NOMO-1 (cell line): ENCODE measurements around the gene PAPPA2.
"Not testable (repeated sequence)": the region's sequence is repeated elsewhere in the genome, so short reads cannot be mapped to it uniquely, and the experiment has no call there.

Source experiments
- DNase-seq, 2 experiments: peaks; one replicate each; lab custom pipeline; 2025; ENCODE audit not compliant: unreplicated experiment in 2 of 2; lab: John Stamatoyannopoulos, UW

Gene PAPPA2, protein sequence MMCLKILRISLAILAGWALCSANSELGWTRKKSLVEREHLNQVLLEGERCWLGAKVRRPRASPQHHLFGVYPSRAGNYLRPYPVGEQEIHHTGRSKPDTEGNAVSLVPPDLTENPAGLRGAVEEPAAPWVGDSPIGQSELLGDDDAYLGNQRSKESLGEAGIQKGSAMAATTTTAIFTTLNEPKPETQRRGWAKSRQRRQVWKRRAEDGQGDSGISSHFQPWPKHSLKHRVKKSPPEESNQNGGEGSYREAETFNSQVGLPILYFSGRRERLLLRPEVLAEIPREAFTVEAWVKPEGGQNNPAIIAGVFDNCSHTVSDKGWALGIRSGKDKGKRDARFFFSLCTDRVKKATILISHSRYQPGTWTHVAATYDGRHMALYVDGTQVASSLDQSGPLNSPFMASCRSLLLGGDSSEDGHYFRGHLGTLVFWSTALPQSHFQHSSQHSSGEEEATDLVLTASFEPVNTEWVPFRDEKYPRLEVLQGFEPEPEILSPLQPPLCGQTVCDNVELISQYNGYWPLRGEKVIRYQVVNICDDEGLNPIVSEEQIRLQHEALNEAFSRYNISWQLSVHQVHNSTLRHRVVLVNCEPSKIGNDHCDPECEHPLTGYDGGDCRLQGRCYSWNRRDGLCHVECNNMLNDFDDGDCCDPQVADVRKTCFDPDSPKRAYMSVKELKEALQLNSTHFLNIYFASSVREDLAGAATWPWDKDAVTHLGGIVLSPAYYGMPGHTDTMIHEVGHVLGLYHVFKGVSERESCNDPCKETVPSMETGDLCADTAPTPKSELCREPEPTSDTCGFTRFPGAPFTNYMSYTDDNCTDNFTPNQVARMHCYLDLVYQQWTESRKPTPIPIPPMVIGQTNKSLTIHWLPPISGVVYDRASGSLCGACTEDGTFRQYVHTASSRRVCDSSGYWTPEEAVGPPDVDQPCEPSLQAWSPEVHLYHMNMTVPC (N-terminal part only)

DNA sequence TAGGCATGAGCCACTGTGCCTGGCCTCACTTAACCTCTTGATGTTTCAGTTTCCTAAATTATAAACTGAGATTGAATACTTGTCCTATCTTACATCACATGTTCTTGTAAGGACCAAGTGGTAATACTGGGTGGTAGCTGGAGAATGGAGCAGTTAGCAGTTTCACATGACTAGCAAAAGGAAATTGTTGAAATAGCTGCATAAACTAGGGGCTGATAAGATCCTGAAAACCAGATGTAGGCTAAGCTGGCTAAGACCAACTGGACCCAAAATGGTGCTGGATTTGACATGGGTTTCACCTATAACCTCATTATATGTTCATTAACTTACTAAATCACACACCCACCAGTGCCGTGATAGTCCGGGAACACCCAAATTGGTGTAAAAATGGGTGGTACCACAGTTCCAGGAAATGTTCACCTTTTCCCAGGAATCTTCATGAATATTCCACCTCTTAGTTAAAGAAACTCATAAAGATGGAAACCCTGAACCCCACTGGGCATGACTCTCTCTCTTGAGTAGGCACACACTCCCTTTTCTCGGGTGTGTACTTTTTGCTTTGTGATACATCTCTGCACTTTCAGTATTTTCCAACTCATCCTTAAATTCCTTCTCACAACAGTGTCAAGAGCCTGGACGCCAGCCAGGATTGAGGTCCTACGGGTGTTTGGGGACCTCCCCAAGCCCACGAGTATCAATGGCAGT lies at the start of gene PAPPA2:
TSS of gene PAPPA2 (plus strand) at position 502 of the 705 bp plus-strand sequence. CDS start 93,148 bp downstream, outside the sequence.
- DNase-seq = no peak

- no peak for DNase-seq
Measured at GRCh38 chr1:176416777-176417176, 46.2 kb upstream of the PAPPA2 start.

GRCh38 chr1:176419608-176420007 lies 43.4 kb upstream of the PAPPA2 start:
- DNase-seq = not testable (repeated sequence)

DNA sequence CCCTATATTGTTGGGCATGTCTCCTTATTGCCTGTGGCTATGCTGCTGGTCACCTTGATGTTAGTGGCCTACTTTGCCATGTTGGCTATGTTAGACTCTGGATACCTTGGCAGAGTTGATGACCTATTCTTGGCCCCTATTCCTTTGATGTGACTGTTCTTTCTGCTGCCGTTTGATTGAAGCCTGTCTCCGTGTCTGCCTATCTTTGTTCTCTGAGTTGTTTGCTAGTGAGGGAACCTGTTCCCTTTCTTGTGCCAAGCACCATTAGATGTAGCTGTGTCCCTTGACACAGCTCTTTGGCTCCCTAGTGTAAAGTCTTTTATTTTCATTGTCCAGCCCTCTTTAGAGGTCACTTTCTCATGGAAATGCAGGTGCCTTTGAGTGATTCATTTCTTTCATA lies 28.7 kb upstream of the PAPPA2 start:
- no peak for DNase-seq

DNA sequence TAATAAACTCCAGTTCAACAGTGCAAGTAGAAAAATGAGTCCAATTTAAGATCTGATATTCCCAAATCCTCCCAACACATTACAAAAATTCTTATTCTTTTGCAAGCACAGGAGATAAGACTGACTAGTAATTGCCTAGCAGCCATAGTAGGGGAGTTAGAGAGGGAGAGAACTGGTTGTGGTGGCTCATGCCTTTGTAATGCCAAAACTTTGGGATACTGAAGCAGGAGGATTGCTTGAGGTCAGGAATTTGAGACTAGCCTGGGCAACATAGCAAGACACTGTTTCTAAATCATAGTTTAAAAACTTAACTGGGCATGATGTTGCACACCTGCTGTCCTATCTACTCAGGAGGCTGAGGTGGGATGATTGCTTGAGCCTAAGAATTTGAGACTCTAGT lies 26.7 kb upstream of the PAPPA2 start:
- DNase-seq = no peak

DNA sequence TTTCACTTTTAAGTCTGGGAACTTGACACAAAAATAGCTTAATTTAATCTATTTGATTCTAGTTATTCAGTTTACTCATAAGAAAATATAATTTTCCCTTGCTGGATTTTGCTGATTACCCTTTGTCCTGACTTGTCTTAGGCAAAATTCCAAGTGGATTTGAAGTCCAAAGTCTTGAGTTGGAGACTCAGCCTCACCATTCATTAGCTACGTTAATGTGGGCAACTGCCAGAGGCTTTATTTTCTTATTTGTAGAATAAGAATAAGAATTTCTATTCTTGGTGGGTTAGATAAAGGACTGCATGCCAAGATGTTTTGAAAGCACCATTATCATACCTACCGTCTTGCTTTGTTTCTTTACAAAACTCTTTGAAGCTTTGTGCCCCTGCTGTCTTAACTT lies 22.8 kb upstream of the PAPPA2 start:
- DNase-seq = no peak

DNA sequence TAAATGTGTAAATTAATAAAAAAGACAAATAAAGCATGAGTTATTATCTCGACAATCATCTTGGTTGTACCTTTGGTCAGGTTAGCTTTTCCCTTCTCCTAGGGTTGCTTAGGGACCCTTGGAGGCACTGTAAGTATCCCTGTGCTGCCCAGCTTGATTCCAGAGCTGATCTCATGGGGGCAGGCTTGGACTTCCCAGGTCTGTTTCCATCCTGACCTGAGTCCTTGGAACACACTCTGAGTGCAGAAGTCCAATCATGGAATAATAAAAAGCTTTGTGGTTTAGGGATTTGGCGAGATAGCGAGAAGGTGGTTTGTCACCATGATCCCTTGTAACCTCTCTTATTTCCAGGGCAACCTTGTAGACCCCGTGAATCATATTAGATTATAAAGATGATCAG lies 18.7 kb upstream of the PAPPA2 start:
- DNase-seq = no peak

DNA sequence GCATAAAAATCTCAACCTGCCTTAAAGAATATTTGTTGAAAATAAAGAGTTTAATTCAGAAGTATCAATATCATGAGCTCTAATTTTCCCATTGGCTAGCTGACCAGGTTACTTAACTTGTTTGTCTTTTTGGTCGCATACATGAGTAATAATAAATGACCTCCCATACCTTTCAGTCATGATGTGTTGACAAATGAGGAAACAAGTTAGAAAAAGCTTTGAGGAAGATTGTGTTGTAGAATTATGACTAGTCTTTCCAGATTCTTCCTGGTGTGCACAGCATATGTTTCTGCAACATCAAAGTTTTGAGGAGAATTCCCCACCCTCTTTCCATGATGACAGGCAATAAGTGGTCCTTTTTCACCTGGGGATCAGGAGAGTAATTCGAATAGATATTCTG lies 17.6 kb upstream of the PAPPA2 start:
- DNase-seq = no peak

GRCh38 chr1:176448340-176448739 lies 14.6 kb upstream of the PAPPA2 start:
- DNase-seq = no peak

DNA sequence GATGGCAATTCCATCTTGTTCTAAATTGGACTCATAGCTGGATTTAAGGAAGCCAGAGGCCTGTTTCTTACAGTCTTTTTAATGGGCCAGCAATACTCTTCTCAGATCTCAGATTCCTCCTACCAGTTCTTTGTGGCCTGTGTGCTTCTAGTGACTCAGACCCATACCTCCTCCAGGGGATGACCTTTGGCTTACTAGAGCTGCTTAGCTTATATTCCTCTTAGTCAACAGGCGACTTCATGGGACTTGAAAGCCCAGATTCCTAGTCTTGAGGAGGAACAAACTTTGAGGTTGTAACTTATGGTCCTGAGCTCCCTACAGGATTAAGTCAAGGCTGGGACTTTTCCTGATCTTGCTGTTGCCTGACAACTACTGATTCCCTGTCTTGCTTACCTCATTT lies 12.4 kb upstream of the PAPPA2 start:
- no peak for DNase-seq

DNA sequence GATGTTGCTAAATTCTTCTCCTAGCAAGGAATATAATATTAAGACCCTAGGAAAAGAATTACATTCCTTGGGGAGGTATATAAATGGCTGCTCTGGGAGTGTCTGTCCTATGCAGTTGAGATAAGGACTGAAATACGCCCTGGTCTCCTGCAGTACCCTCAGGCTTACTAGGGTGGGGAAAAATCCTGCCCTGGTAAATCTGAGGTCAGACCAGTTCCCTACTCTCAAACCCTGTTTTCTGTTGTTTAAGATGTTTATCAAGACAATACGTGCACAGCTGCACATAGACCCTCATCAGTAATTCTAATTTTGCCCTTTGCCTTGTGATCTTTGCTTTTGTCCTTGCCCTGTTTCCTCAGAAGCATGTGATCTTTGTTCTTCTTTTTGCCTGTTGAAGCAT lies 11.2 kb upstream of the PAPPA2 start:
- not testable (repeated sequence) for DNase-seq

DNA sequence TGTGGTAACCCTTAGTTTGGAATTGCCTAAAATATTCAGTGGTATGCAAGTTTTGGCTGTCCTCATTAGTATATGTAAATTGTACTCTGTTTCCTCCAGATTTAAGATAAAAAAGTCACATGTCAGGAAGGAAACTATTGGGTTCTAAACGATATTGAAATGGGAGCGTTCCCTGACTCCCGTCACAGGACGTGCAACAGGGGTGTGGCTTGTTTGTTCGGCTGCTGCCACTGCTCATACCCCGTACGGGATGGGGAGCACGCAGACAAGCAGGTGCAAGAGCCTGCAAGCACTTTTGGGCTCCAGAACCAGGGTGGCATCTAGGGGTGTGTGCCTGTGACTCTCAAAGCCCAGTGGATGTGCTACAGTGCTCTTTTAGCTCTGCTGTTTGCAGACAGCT lies 6.2 kb upstream of the PAPPA2 start:
- no peak for DNase-seq

GRCh38 chr1:176460544-176461336 lies 2.2 kb upstream of the PAPPA2 start:
- DNase-seq = no peak

GRCh38 chr1:176461576-176461975 lies 1.4 kb upstream of the PAPPA2 start:
- DNase-seq = no peak

GRCh38 chr1:176466514-176466913 lies 3.5 kb downstream of the PAPPA2 start:
- no peak for DNase-seq

DNA sequence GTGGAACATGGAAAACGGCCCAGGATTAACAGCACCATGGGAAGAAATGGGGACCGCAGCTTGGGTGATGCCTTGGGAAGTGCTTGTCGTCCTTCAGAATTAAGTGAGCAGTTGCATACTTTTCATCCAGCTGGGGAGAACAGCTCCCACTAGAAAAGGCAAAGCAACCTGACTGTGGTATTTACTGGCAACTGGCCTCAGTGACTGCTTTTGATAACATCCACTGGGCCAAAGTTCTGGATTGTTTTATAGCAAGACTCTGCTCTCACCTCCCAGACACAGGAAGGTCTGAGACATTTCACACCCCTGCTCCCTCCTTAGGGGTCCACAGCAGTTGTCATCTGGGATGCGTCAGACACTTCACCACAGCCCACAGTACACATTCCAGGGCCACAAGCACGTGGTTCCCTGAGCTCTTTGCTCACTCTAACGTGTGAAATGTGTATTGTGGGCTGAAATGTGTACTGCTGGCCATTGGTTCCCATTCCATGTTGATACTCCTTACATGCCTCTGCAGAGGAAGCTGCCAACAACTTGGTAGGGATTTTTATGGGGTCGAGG lies 6.6 kb downstream of the PAPPA2 start:
- DNase-seq = no peak

DNA sequence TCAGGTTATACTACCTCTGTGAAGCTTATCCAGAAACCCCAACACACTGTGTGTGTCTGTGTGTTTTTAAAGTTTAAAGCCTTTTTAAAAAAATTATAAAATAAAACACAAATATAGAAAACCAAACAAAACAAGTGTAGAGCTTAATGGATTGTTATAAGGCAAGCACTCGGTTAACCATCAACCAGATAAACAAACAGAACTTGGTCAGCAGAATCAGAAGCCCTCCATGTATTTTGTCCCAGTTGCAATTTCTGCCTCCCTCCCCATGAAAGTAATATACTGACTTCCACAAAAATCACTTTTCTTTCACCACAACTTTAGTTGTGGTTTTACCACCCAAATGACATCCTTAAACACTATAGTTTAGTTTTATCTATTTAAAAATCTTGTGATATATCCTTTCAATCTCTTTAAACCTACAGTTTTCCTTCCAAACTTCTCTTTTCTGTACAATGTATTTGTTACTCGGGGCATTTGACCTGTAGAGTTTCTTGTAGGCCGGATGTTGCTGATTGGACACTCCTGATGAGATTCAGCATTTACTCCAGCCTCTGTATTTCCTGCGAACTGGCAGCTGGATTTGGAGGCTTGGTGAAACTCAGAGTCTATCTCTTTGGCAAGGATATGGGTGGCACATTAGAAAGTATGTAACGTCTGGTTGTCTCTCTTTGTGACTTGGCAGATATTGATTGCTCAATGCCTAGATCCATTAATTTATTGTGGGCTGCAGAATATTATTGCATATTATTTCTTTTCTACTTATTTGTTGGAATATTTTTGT lies 8.6 kb downstream of the PAPPA2 start:
- DNase-seq = no peak

DNA sequence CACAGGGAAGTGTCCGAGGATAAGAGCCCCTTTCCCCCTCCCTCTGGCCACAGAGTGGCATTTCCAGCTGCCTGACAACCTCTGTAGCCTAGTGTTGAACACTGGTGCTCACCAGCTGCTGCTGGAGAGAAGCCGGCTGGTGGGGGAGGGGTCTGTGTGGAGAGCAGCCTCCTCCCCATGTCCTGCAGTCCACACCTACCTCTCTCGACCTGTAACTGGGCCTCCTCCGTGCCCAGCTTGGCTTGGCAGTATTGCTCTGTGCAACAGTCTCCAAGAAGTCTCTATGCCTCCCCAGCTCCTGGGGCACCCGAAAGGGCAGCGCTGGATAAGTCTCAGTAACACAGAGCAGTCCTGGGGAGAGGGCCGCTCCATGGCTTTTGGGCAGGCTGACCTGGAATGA lies 17.0 kb downstream of the PAPPA2 start:
- DNase-seq = no peak

DNA sequence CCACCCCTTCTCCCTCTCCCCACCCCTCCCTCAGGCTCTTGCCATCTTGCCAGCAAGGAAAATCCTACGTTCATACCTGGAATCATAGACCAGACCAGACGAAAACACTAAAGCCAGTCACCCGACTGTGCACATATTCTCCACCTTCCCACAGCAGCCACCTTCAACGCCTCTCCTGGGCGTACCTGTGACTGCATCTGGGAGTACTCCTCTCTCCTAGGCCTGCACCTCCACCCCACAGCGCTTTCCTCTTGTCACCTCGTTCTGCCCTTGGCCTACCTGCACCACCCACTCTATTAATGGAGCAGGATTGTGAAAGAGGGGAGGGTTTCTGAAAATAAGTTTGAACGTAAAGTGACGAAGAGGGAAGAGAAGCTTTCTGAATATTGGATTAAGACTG lies 17.8 kb downstream of the PAPPA2 start:
- no peak for DNase-seq
